Subcutaneous adipose tissue (tissue), 4 donors: Measurements from ENCODE around the gene VWA7. TPM values are rescaled to one million over a fixed set of nuclear protein-coding genes. Genes with fewer than 3 reads are reported as not detected.

Source experiments
- CTCF ChIP-seq: fragments of 450-650 bp; IDR thresholded peaks from one replicate; pipeline ENCODE4 v1.5.1; 2016; ENCODE audit warnings: low read depth, mild to moderate bottlenecking, control low read depth, antibody characterized with exemption, moderate library complexity
- total RNA-seq, 4 donors: library from RNA; depleted of rRNA; stranded (reverse); fragments of >200 nt; gene quantifications; one replicate each; pipeline ENCODE4 v1.1.0, GENCODE V29; 2016

Gene VWA7
- total RNA-seq, 4 donors from 2014 or later, result not detected

DNA sequence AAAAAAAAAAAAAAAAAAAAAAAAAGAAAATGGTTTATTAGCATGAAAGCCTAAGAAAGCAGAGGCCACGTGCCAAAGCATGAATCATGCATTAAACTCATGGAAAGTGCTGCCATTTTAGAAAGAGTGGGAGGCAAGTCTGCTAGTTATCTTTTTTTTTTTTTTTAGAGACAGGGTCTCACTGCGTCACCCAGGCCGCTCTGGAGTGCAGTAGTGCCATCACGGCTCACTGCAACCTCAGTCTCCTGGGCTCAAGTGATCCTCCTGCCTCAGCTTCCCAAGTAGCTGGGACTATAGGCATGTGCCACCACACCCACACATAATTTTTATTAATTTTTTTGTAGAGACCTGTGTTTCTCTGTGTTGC lies 5.2 kb downstream of the VWA7 start:
- TF ChIP-seq CTCF, result no peak

- no peak for TF ChIP-seq CTCF
Observed at GRCh38 chr6:31770860-31771259, 6.3 kb downstream of the VWA7 start.

DNA sequence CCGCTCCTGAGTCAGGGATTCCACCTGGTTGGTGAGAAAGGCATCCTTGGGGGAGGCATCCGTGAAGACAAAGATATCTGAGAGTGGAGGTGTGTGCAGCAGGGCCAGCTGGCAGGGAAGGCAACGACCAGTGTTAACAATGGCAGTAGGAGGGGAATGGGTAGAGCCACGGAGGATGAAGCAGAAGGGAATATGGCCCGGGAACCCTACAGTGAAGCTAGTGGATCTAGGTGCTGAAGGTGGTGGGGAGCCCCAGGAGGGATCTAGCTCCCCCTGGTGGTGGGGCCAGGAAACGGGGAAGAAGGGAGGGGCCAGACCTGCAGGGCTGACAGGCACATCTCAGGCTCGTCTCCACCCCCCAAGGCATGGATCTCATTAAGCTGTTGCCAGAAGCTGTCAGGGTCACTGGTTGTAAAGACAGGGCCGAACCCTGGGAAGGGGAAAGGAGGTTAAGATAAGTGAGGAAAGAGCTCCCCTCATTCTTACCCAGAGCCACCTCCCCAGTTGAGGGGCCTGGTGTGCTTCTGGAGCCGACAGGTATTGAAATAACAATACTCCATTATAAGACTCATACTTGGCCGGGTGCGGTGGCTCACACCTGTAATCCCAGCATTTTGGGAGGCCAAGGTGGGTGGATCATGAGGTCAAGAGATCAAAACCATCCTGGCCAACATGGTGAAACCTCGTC lies 7.3 kb downstream of the VWA7 start:
- TF ChIP-seq CTCF, result no peak

DNA sequence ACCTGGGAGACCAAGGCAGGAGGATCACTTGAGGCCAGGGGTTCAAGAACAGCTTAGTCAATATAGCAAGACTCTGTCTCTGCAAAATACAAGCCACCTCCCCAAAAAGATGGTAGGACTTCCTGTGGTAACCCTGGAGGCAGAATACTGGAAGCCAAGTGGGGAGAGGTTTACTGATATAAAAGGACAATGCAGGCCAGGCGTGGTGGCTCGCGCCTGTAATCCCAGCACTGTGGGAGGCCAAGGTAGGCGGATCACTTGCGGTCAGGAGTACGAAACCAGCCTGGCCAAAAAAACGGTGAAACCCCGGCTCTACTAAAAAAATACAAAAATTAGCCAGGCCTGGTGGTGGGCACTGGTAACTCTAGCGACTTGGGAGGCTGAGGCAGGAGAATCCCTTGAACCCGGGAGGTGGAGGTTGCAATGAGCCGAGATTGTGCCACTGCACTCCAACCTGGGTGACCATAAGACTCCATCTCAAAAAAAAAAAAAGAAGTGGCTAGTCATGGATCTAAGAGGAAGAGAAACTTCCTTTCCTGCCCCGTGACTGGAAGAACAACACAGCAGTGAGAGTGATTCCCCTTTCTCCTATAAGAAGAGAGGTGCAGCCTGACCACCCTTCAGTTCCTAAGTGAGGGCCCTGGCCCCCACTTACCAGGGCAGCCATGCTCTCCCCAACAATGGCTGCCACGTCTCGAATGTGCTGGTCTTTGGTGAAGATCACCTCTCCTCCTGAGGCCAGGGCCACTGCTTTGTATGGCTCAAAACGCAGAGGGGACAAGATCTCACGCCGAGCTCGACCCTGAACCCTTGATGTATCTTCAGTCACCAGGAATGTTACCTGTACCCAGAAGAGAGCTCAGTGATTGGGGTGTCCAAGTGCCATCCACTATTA lies 8.5 kb downstream of the VWA7 start:
- no peak for TF ChIP-seq CTCF

DNA sequence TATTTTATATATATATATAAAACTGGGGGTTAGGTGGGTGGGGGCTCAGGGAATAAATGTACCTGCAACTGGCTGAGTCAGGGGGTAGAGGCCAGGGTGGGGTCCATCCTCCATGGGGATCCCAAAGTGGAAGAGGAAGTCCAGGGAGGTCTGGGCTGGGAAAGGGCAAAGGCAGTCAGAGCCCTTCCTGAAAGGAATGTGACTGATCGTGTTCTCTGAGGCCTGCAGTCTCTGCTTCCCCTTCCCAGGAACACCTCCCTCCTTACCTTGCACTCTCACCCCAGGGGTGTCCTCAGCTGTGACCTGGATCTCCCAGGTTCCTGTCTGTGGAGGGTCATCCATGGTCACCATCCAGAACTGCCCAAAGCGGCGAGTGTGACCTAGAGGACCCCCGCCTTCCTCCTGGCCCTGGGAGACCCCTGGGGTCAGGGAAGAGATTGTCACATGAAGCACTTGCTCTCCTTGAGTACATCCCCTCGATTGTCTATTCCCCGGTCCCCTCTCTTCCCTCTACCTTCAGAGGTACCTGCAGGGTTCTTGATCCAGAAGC lies 10.0 kb downstream of the VWA7 start:
- no peak for TF ChIP-seq CTCF

GRCh38 chr6:31765910-31766794 lies 11.0 kb downstream of the VWA7 start:
- no peak for TF ChIP-seq CTCF
